NCI-H2227 (cell line): ENCODE measurements around the gene SYCP2L.
"Not testable (repeated sequence)": the region's sequence is repeated elsewhere in the genome, so short reads cannot be mapped to it uniquely, and the experiment has no call there.

Experiments
- DNase-seq: peaks from one replicate; lab custom pipeline; 2025; ENCODE audit not compliant: unreplicated experiment; lab: John Stamatoyannopoulos, UW

SYCP2L gene

GRCh38 chr6:10886691-10887502, at the start of gene SYCP2L:
TSS of gene SYCP2L (plus strand) at chr6:10887052. CDS start at chr6:10887127, 75 bp downstream.
- DNase-seq = peak; percentile 88

- DNase-seq = peak; percentile 32
These were observed 49.2 kb upstream of the SYCP2L start for GRCh38 chr6:10837622-10837994.

DNA sequence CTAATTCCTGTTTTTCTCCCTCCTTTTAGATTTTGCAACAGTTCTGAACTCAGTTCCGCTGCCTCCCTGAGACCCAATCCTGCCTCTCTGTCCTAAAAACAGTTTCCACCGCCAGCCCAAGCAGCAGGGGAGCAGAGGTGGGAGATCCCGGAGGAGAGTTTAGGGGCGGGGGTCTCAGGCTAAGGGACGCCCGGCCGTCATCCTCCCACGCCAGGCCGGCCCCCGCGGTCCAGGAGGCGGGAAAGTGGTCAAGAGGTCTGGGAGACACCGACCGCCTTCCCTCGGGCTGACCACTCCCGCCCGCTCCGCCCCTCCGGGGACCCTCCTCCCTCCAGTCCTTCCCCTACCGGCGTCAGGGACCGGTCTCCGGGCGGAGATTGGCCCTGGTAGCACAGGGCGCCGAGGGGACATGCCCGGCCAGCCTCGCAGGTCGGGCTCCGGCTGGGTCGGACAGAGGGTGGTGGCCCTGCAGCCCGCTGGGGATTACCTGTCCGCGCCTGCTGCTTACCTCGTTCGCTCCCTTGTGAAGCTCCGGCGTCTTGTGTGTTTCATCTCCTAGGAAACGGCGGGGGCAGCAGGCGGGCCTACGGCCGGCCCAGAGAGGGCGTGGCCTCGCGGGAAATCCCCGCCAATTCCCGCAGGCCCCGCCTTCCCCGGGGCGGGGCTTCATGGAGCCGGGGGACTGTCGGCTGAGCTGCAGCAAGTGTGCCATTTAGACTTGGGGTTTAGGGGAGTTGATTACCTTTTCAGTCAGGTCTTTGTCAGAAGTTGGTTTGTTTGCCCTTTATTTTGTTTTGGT, 48.7 kb upstream of the SYCP2L start, which contains the start of gene MAK:
TSS of gene MAK (minus strand) at position 545 of the 799 bp plus-strand sequence. CDS start 7,891 bp downstream, outside the sequence.
- peak; percentile 94 for DNase-seq

- DNase-seq = no peak
These were observed 48.0 kb upstream of the SYCP2L start for GRCh38 chr6:10838794-10839333.

GRCh38 chr6:10843554-10843953, 43.3 kb upstream of the SYCP2L start:
- no peak for DNase-seq

DNA sequence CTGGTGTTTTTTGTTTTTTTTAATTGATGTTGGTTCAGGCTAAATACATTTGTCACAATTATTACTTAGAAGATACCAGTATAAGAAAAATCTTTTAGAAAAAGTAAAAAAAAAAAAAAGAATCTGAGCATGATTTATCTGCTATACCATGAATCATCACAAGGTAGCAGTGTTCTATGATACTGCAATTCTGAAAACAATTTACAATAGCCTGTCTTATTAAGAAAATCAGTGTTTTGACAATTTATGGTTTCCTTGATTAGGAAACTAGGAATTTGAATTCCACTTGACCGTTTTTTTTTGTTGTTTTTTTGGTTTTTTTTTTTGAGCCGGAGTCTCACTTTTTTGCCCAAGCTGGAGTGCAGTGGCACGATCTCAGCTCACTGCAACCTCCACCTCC, 39.2 kb upstream of the SYCP2L start:
- DNase-seq = peak; percentile 2

- no peak for DNase-seq
These were observed 37.0 kb upstream of the SYCP2L start for GRCh38 chr6:10849901-10850300.

GRCh38 chr6:10850728-10851127, 36.1 kb upstream of the SYCP2L start:
- no peak for DNase-seq

DNA sequence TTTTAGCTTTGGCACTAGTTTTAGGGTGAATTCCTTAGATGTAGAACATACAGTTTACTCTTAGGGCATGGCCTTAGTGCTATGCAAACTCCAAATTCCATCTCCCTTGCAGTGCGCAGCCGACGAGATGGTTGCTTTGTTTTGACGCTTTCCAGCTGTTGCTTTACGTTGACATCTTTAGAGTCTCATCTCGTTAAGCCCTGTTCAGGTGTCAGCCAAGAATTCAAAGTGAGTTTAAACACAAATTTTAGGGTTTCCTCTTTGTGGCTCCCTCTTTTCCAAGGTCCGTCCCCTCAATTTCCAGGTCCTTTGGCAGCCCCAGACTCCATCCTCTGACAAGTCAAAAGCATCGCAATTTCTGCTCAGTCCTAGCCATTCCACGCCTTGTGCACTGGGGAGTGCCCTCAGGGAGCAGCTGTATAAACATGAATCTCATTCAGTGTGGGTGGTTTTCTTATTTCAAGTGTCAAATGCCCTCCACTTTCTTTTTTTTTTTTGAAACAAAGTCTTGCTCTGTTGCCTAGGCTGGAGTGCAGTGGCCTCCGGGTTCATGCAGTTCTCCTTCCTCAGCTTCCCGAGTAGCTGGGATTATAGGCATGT, 34.4 kb upstream of the SYCP2L start:
- DNase-seq = no peak

DNA sequence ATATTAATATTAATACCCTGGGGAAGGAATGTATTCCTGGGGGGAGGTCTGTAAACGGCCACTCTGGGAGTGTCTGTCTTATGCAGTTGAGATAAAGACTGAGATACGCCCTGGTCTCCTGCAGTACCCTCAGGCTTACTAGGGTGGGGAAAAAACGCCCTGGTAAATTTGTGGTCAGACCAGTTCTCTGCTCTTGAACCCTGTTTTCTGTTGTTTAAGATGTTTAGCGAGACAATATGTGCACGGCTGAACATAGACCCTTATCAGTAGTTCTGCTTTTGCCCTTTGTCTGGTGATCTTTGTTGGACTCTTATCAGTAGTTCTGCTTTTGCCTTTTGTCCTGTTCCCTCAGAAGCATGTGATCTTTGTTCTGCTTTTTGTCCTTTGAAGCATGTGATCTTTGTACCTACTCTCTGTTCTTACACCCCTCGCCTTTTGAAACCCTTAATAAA, 33.0 kb upstream of the SYCP2L start:
- not testable (repeated sequence) for DNase-seq

- no peak for DNase-seq
These were observed 31.8 kb upstream of the SYCP2L start for GRCh38 chr6:10854922-10855632.

- no peak for DNase-seq
These were observed 29.6 kb upstream of the SYCP2L start for GRCh38 chr6:10857259-10857658.

- no peak for DNase-seq
These were observed 25.8 kb upstream of the SYCP2L start for GRCh38 chr6:10861086-10861485.

DNA sequence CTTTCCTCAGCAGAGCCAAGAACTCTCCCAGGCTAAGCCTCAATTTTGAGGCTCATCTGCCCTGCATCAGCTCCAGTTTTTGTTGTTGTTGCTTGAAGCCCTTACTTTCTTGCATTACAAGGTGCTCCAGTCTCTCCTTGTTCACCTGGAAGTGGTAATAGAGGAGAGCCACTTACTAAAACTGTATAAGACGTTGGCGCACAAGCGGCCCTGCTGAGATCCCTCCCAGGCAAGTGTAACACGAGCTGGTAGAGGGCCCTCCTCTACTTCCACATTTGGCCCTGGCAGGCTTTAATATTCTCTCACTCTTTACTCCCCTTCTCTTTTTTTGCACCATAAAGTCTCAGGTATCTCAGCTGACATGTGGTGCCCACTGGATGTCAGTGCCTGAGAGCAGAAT, 24.5 kb upstream of the SYCP2L start:
- DNase-seq = no peak

DNA sequence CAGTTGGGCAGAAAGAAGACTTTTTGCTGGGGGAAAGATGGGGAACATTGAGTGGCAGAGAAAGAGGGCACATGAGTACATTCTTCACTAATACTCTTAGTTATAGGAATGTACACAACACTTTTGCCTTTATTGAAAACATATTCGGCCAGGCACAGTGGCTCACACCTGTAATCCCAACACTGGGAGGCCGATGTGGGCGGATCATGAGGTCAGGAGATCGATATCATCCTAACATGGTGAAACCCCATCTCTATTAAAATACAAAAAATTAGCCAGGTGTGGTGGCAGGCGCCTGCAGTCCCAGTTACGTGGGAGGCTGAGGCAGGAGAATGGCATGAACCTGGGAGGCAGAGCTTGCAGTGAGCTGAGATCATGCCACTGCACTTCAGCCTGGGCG, 23.8 kb upstream of the SYCP2L start:
- not testable (repeated sequence) for DNase-seq

DNA sequence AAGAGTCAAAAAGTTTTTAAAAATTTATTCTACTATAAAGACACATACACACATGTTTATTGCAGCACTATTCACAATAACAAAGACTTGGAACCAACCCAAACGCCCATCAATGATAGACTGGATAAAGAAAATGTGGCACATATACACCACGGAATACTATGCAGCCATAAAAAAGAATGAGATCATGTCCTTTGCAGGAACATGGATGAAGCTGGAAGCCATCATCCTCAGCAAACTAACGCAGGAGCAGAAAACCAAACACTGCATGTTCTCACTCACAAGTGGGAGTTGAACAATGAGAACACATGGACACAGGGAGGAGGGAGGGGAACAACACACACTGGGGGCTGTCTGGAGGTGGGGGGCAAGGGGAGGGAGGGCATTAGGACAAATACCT, 20.1 kb upstream of the SYCP2L start:
- DNase-seq = not testable (repeated sequence)

- no peak for DNase-seq
These were observed 18.9 kb upstream of the SYCP2L start for GRCh38 chr6:10867952-10868351.

GRCh38 chr6:10873374-10873773, 13.5 kb upstream of the SYCP2L start:
- DNase-seq = no peak

DNA sequence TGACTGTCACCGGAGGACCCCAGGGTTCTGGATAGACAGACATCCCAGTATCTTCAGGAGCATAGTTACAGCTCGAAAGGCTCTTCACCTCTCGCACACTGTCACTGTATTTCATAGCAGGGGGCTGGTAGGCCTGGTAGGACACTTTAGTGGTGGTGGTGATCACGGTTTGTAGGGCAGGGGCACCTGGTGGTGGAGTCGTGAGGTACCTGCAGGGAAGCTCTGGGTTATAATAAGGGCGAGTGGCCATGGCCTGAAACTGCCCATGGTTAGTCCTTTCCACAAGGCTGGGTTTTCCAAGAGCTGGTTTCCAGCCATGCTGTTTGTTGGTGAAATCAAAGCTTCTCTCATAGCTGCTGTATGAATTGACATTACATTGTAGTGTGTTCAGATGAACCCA, 12.6 kb upstream of the SYCP2L start:
- no peak for DNase-seq

DNA sequence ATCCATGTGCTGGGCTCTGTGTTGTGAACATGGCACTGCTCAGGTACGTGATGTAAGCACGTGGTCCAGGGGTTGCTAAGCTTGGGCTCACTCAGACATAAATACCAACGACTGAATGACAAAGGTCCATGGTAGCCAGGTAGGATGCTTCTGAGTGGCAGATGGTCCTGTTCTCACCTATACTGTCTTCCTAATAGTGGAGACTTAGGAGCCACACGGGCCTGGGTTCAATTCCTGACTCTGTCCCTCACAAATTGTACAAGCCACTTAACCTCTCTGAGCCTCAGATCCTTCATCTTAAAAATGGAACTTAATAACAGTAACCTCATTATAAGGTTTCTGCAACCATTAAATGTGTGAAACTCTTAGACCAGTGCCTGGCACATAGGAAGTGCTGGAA, 11.8 kb upstream of the SYCP2L start:
- DNase-seq = no peak

- no peak for DNase-seq
These were observed 9.8 kb upstream of the SYCP2L start for GRCh38 chr6:10877012-10877411.
